ENCODE results near the gene ATXN2. TPM values are rescaled to one million over a fixed set of nuclear protein-coding genes. Genes with fewer than 3 reads are reported as not detected.
"Not testable (repeated sequence)": the region's sequence is repeated elsewhere in the genome, so short reads cannot be mapped to it uniquely, and the experiment has no call there.

The ATXN2 gene
- total RNA-seq, 1 experiment from 2014 or later: 38.2 TPM

DNA sequence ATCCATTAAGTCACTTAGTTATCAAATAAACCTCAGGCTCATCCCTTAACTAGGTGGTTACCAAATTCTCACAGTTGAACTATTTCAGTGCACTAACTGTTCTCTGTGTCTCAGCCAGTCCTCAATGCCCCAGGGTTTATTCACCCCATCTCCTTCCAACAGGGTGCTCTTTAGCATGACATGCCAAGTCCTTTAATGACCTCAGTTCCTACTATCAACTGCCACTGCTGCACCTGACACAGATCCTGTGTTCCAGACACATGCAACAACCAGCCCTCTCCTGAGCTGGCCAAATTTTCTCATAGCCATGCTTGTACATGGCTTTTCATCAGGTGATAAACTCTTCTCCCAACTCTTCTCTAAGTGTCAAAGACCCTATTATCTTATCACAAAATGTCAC lies 80.0 kb downstream of the ATXN2 start:
- no peaks in the 10 kb centered on the region for H3K4me1 ChIP-seq
- no peak for DNase-seq
- no peak overlapping the region for H3K4me3 ChIP-seq
- H3K27ac ChIP-seq: no peak overlapping the region
- H3K36me3 ChIP-seq: peaks cover 41% of the 10 kb centered on the region
- no peaks in the 10 kb centered on the region for H3K27me3 ChIP-seq
- H3K9me3 ChIP-seq (replicated peaks): no peaks in the 10 kb centered on the region

DNA sequence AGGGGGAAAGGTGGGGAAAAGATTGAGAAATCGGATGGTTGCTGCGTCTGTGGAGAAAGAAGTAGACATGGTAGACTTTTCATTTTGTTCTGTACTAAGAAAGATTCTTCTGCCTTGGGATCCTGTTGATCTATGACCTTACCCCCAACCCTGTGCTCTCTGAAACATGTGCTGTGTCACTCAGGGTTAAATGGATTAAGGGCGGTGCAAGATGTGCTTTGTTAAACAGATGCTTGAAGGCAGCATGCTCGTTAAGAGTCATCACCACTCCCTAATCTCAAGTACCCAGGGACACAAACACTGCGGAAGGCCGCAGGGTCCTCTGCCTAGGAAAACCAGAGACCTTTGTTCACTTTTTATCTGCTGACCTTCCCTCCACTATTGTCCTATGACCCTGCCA lies 91.4 kb downstream of the ATXN2 start:
- DNase-seq; H3K4me3 ChIP-seq; H3K27ac ChIP-seq; H3K9me3 ChIP-seq (replicated peaks); H3K4me1 ChIP-seq; H3K27me3 ChIP-seq: not testable (repeated sequence)
- H3K36me3 ChIP-seq: peaks cover 46% of the 10 kb centered on the region

GRCh38 chr12:111507258-111507657 lies 91.9 kb downstream of the ATXN2 start:
- H3K9me3 ChIP-seq (replicated peaks); H3K27ac ChIP-seq; H3K4me1 ChIP-seq; H3K27me3 ChIP-seq; DNase-seq; H3K4me3 ChIP-seq: not testable (repeated sequence)
- H3K36me3 ChIP-seq: peaks cover 43% of the 10 kb centered on the region

DNA sequence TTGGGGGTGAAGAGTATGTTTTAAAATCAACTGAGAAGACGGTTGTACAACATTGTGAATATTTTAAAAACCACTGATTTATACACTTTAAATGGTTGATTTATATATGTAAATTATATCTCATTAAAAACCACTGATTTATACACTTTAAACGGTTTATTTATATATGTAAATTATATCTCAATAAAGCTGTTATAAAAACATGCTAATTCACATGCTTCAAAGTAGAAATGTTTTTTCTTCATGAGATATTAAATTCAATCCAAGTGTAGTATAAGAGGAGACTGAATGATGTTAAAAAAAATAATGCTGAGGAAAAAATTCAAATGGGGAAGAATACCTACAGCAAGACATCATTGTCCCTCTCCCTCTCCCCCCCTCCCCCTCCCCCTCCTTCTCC lies 92.9 kb downstream of the ATXN2 start:
- 0 out of 2 replicates have a peak, but pooled peaks cover 4% of the 10 kb centered on the region for H3K9me3 ChIP-seq (replicated peaks)
- no peak overlapping the region for H3K4me3 ChIP-seq
- peaks cover 43% of the 10 kb centered on the region for H3K36me3 ChIP-seq
- H3K27ac ChIP-seq: no peak overlapping the region
- H3K4me1 ChIP-seq: no peaks in the 10 kb centered on the region
- DNase-seq: no peak
- no peaks in the 10 kb centered on the region for H3K27me3 ChIP-seq

GRCh38 chr12:111505601-111506036 lies 93.5 kb downstream of the ATXN2 start:
- peaks cover 43% of the 10 kb centered on the region for H3K36me3 ChIP-seq
- H3K9me3 ChIP-seq (replicated peaks): 0 out of 2 replicates have a peak, but pooled peaks cover 4% of the 10 kb centered on the region
- H3K27ac ChIP-seq: no peak overlapping the region
- no peak overlapping the region for H3K4me3 ChIP-seq
- DNase-seq: no peak
- no peaks in the 10 kb centered on the region for H3K4me1 ChIP-seq
- H3K27me3 ChIP-seq: no peaks in the 10 kb centered on the region

DNA sequence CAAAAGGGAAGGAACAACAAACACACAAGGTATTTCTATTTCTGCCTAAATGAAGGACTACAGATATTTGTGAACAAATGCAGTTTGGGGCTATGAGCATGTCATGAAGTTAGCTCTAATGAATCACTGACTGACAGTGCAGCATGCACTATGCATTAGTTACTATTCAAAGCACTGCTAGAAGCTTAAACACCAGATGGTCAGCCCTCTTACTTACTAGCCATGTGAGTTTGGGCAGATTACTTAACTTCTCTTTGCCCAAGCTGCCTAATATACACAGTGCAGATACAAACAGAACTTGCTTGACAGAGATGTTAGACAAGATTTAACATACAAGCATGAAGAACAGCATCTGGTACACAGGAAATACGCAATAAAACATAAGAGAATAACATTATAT lies 96.0 kb downstream of the ATXN2 start:
- no peak for DNase-seq
- no peaks in the 10 kb centered on the region for H3K27me3 ChIP-seq
- no peaks in the 10 kb centered on the region for H3K9me3 ChIP-seq (replicated peaks)
- H3K4me1 ChIP-seq: no peaks in the 10 kb centered on the region
- no peak overlapping the region for H3K4me3 ChIP-seq
- H3K27ac ChIP-seq: no peak overlapping the region
- peaks cover 25% of the 10 kb centered on the region for H3K36me3 ChIP-seq

DNA sequence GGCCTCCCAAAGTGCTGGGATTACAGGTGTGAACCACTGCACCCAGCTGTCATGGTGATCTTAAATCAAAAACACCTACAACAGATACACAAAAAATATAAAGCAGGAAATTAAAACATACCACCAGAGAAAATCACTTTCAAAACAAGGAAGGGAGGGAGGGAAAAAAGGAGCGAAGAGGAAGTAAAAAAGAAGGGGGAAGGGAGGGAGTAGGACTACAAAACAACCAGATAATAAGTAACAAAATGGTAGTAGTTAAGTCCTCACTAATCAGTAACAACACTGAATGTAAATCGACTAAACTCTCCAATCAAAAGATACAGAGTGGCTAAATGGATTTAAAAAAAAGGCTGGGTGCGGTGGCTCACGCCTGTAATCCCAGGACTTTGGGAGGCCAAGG lies 104.4 kb downstream of the ATXN2 start:
- Histone ChIP-seq H3K36me3 (peaks cover 38% of the 10 kb centered on the region), H3K27ac (no peak overlapping the region), H3K4me3 (no peak overlapping the region), H3K27me3 (no peaks in the 10 kb centered on the region), H3K4me1 (no peaks in the 10 kb centered on the region), H3K9me3 (replicated peaks) (peaks cover 4% of the 10 kb centered on the region; the same call in 1 of the 2 replicates)
- no peak for DNase-seq

DNA sequence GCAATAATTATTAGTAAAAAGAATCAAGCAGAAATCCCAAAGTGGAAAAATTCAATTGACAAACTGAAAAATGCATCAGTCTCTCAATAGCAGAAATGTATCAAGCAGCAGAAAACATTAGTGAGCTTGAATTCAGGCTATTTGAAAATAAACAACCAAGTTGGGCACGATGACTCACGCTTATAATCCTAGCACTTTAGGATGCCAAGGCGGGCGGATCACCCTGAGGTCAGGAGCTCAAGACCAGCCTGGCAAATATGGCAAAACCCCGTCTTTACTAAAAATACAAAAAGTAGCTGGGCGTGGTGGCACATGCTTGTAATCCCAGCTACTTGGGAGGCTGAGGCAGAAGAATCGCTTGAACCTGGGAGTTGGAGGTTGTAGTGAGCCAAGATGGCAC lies 106.1 kb downstream of the ATXN2 start:
- not testable (repeated sequence) for H3K27ac ChIP-seq; H3K4me3 ChIP-seq; H3K9me3 ChIP-seq (replicated peaks); H3K27me3 ChIP-seq; H3K4me1 ChIP-seq; DNase-seq
- H3K36me3 ChIP-seq: peaks cover 44% of the 10 kb centered on the region

- Histone ChIP-seq H3K9me3 (replicated peaks) (no peaks in the 10 kb centered on the region), H3K36me3 (peaks cover 48% of the 10 kb centered on the region), H3K27me3 (no peaks in the 10 kb centered on the region), H3K27ac (no peak overlapping the region), H3K4me1 (no peaks in the 10 kb centered on the region), H3K4me3 (no peak overlapping the region)
- DNase-seq: no peak
Measured at GRCh38 chr12:111488798-111489197, 110.3 kb downstream of the ATXN2 start.

GRCh38 chr12:111488271-111488670 lies 110.8 kb downstream of the ATXN2 start:
- Histone ChIP-seq H3K27me3 (no peaks in the 10 kb centered on the region), H3K27ac (no peak overlapping the region), H3K36me3 (peaks cover 48% of the 10 kb centered on the region), H3K9me3 (replicated peaks) (no peaks in the 10 kb centered on the region), H3K4me3 (no peak overlapping the region), H3K4me1 (no peaks in the 10 kb centered on the region)
- DNase-seq: no peak

- Histone ChIP-seq H3K27me3 (no peaks in the 10 kb centered on the region), H3K36me3 (peaks cover 41% of the 10 kb centered on the region), H3K9me3 (replicated peaks) (no peaks in the 10 kb centered on the region), H3K4me1 (no peaks in the 10 kb centered on the region), H3K27ac (no peak overlapping the region), H3K4me3 (no peak overlapping the region)
- no peak for DNase-seq
Measured at GRCh38 chr12:111482462-111482861, 116.7 kb downstream of the ATXN2 start.

DNA sequence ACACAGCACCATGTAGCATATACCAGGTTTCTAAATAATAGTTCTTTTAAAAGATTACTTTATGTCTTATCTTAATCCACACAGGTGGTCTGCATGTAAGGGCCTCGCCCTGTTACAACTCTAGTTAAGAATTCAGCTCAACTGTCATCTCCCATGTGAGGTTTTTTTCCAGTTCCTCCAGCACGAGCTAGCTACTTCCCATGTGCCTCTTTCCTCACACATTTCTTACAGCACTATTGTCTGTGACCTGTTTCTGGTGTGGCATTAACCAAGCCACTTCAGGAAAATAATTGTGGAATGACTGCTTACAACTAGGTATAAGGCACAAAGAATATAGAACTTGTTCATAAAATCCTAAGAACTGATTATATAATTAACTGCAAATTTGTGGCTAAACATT lies 127.9 kb downstream of the ATXN2 start:
- Histone ChIP-seq H3K4me1 (no peaks in the 10 kb centered on the region), H3K9me3 (replicated peaks) (no peaks in the 10 kb centered on the region), H3K27me3 (no peaks in the 10 kb centered on the region), H3K4me3 (no peak overlapping the region), H3K36me3 (peaks cover 36% of the 10 kb centered on the region), H3K27ac (no peak overlapping the region)
- DNase-seq: no peak

DNA sequence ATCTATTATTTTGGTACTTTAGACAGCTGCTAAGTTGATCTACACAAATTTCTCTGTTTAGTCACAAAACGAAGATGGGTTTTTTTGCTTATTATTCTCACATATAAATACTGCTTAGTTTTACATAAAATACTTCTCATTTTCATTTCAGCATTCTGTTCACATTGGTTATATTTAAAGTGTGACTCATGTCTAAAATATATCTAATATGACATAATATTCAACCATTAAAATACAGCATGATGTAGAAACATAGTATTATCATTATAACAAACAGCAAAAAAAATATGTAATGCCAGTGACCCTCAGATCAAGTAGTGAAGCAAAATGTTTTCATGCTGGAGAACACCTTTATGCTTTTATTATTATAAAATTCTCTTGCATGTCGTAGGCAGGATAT lies 129.7 kb downstream of the ATXN2 start:
- no peak overlapping the region for H3K4me3 ChIP-seq
- no peaks in the 10 kb centered on the region for H3K9me3 ChIP-seq (replicated peaks)
- H3K4me1 ChIP-seq: no peaks in the 10 kb centered on the region
- no peaks in the 10 kb centered on the region for H3K27me3 ChIP-seq
- H3K27ac ChIP-seq: no peak overlapping the region
- peaks cover 34% of the 10 kb centered on the region for H3K36me3 ChIP-seq
- DNase-seq: no peak

DNA sequence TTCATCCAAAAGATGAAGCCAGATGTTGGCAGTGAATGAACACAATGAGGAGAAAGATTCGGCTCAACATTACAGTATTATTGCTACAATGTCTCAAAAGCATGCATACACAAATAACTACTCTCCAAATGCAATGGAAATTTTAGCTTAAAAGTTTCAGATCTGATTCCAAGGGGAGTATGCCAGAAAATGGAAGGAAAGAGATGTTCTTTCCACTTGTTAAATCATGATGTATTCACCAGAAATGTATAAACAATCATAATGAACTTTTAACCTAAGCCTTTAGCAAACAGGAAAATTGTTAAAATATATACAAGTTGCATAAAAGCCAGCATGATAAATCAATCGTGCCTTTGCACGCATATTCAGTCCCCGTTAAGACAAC lies 131.3 kb downstream of the ATXN2 start:
- Histone ChIP-seq H3K36me3 (peaks cover 29% of the 10 kb centered on the region), H3K27ac (no peak overlapping the region), H3K4me1 (no peaks in the 10 kb centered on the region), H3K9me3 (replicated peaks) (no peaks in the 10 kb centered on the region), H3K27me3 (no peaks in the 10 kb centered on the region), H3K4me3 (no peak overlapping the region)
- DNase-seq: no peak

- Histone ChIP-seq H3K27ac (no peak overlapping the region), H3K9me3 (replicated peaks) (no peaks in the 10 kb centered on the region), H3K4me3 (no peak overlapping the region), H3K4me1 (no peaks in the 10 kb centered on the region), H3K36me3 (peaks cover 29% of the 10 kb centered on the region), H3K27me3 (no peaks in the 10 kb centered on the region)
- no peak for DNase-seq
Measured at GRCh38 chr12:111467092-111467856, 131.8 kb downstream of the ATXN2 start.

- DNase-seq: no peak
Measured at GRCh38 chr12:111462210-111462769, 136.8 kb downstream of the ATXN2 start.

More at GRCh38 chr12:111462210-111462769, 136.8 kb downstream of the ATXN2 start:
- H3K27ac ChIP-seq: no peak overlapping the region
- H3K27me3 ChIP-seq: no peaks in the 10 kb centered on the region
- H3K9me3 ChIP-seq (replicated peaks): no peaks in the 10 kb centered on the region
- H3K36me3 ChIP-seq: peaks cover 17% of the 10 kb centered on the region
- no peaks in the 10 kb centered on the region for H3K4me1 ChIP-seq
- H3K4me3 ChIP-seq: no peak overlapping the region
